NCI-H1930 (cell line): ENCODE data around the gene HLA-DPB1.

Experiments
- DNase-seq, 2 experiments: peaks; one replicate each; lab custom pipeline; 2025; lab: John Stamatoyannopoulos, UW

HLA-DPB1 gene

DNA sequence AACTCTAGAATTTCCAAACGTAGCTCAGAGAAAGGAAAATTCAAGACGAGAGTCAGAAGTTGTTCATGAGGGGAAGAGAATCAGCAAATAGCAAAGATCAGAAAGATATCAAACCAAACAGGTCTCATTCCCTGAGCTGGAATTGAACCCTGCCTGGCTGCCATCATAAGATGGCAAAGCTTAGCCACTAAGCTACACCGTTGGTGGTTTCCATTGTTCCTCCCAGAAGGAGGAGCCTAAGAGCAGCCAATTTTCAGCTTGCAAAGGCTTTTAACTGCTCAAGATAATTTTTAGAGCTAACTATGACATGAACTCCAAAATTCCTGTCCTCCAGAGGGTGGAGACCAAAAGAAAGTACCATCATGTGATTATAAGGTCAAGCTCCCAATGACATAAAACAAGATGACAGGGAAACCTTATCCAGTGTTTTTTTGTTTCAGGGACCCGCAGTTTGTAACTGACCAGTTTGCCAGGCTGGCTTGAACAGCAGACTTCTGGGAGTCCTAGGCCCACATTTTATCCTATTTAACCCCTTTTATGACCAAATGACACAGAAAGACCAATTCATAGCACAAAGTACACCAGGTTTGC is 60.6 kb downstream of the HLA-DPB1 start:
- DNase-seq: no peak
